ENCODE data around the gene EPB41L4A.

EPB41L4A gene

DNA sequence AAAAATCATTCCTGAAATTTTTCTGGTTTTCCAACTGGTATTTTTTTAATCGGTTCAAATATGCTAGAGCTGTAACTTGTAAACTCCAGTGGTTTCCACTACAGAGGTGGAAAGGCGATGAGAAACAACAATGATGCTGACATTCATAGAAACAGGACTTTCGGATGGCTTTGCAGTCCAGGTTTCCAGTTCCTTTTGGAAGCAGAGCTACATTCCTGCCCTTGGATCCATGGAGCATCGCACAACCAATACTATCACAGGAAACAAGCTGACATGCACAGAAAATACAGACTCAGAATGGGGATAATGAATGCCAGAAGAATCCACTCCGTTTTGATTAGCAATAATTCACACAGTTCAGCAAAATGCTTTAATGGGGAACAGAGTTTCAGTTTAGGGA is 140.0 kb downstream of the EPB41L4A start:
- TF ChIP-seq, protein P1, sequence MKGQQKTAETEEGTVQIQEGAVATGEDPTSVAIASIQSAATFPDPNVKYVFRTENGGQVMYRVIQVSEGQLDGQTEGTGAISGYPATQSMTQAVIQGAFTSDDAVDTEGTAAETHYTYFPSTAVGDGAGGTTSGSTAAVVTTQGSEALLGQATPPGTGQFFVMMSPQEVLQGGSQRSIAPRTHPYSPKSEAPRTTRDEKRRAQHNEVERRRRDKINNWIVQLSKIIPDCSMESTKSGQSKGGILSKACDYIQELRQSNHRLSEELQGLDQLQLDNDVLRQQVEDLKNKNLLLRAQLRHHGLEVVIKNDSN (IDR thresholded peaks at IDR 0.05): no peak
- no peak for TF ChIP-seq CREB1 (IDR thresholded peaks at IDR 0.05; ENCODE audit: low read depth)
- no peak for TF ChIP-seq TEAD4 (IDR thresholded peaks at IDR 0.05)
- TF ChIP-seq TAF1 (IDR thresholded peaks at IDR 0.05; ENCODE audit: low read depth): no peak
- TF ChIP-seq CEBPB (IDR thresholded peaks at IDR 0.05): no peak
- TF ChIP-seq TCF12 (IDR thresholded peaks at IDR 0.05; ENCODE audit: low read depth): no peak
- TF ChIP-seq, protein P2, sequence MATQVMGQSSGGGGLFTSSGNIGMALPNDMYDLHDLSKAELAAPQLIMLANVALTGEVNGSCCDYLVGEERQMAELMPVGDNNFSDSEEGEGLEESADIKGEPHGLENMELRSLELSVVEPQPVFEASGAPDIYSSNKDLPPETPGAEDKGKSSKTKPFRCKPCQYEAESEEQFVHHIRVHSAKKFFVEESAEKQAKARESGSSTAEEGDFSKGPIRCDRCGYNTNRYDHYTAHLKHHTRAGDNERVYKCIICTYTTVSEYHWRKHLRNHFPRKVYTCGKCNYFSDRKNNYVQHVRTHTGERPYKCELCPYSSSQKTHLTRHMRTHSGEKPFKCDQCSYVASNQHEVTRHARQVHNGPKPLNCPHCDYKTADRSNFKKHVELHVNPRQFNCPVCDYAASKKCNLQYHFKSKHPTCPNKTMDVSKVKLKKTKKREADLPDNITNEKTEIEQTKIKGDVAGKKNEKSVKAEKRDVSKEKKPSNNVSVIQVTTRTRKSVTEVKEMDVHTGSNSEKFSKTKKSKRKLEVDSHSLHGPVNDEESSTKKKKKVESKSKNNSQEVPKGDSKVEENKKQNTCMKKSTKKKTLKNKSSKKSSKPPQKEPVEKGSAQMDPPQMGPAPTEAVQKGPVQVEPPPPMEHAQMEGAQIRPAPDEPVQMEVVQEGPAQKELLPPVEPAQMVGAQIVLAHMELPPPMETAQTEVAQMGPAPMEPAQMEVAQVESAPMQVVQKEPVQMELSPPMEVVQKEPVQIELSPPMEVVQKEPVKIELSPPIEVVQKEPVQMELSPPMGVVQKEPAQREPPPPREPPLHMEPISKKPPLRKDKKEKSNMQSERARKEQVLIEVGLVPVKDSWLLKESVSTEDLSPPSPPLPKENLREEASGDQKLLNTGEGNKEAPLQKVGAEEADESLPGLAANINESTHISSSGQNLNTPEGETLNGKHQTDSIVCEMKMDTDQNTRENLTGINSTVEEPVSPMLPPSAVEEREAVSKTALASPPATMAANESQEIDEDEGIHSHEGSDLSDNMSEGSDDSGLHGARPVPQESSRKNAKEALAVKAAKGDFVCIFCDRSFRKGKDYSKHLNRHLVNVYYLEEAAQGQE (IDR thresholded peaks at IDR 0.05; ENCODE audit: low read depth): no peak
- no peak for TF ChIP-seq EP300 (IDR thresholded peaks at IDR 0.05; ENCODE audit: borderline replicate concordance)
- TF ChIP-seq, protein P3, sequence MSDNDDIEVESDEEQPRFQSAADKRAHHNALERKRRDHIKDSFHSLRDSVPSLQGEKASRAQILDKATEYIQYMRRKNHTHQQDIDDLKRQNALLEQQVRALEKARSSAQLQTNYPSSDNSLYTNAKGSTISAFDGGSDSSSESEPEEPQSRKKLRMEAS (IDR thresholded peaks at IDR 0.05): no peak
- TF ChIP-seq YY1 (IDR thresholded peaks at IDR 0.05; ENCODE audit: low read depth): no peak

DNA sequence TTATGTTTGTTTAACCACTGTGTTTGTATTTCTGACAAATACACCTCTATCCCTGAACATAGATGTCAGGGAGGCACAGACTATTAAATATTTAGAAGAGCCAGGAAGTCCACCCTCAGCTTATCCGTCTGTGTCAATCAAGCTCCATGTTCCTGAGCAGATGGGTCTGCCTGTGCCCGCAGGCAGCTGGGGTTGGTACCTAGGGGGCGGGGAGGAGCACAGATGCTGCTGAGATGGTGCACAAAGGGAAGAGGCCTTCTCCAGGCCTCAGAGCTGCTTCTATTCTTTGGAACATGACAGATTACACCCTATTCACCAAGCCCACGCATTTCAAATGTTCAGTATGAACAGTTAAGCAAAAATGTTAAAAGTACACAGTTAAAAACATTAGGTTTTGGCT is 142.1 kb downstream of the EPB41L4A start:
- TF ChIP-seq ZBTB7A (IDR thresholded peaks at IDR 0.05; ENCODE audit: low read depth): no peak

- TF ChIP-seq, protein P2 (IDR thresholded peaks at IDR 0.05; ENCODE audit: low read depth): no peak
- no peak for TF ChIP-seq FOXM1 (IDR thresholded peaks at IDR 0.05; ENCODE audit: borderline replicate concordance, low read depth)
- no peak for TF ChIP-seq CEBPB (IDR thresholded peaks at IDR 0.05)
These were observed 143.4 kb downstream of the EPB41L4A start for GRCh38 chr5:112275671-112276070.

DNA sequence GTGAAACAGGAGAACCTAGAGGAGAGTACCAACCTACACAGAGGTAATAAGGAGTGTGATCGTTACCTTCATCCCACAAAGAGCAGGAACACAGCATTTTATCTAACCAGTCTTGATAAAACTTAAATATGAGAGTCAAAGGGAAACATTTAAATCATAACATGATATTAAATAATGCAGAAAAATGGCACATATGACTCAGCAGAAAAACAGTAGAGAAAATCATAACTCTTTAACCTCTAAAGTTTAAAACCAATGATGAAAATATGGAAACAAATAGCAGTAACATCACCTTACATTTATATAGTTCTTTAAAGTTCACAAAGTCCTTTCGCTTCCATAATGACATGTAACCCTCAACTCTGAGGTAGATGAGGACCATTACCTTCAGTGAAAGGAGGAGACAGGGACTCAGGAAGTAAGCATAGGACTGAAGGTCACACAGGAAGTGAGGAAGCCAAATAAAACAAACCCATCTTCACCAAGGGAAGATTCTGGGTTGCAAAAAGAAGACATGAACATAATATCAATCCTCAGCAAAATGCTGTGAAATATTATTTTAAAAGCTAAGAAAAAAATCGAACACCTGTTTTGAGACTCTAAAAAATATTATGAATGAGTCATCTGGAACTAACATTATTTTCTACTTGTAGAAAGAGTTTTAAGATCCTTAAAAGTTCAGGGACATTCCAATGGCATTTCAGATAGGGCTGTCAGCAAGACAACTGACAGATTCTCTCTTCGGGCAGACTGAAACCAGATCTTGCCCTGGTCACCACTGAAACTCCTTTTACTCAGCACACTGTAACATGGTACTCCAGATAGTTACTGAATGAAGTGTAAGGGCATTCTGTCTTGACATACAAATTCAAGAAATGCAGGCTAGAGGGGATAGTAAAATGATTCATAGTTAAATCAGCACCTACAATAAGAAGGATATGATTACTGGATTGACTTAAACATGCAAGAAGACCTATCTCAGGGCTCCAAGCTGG is 148.5 kb downstream of the EPB41L4A start:
- TF ChIP-seq EP300 (IDR thresholded peaks at IDR 0.05; ENCODE audit: borderline replicate concordance) (no peak), CEBPB (IDR thresholded peaks at IDR 0.05) (no peak), ZBTB7A (IDR thresholded peaks at IDR 0.05; ENCODE audit: low read depth) (no peak), CREB1 (IDR thresholded peaks at IDR 0.05; ENCODE audit: low read depth) (no peak), YY1 (IDR thresholded peaks at IDR 0.05; ENCODE audit: low read depth) (no peak), NFIC (IDR thresholded peaks at IDR 0.05) (no peak), EGR1 (IDR thresholded peaks at IDR 0.05) (no peak), TCF12 (IDR thresholded peaks at IDR 0.05; ENCODE audit: low read depth) (no peak), TEAD4 (IDR thresholded peaks at IDR 0.05) (no peak), RAD21 (IDR thresholded peaks at IDR 0.05; ENCODE audit: low read depth) (no peak), TAF1 (IDR thresholded peaks at IDR 0.05; ENCODE audit: low read depth) (no peak)
- TF ChIP-seq, protein P3 (IDR thresholded peaks at IDR 0.05): no peak
- TF ChIP-seq, protein P1 (IDR thresholded peaks at IDR 0.05): no peak
- TF ChIP-seq, protein P2 (IDR thresholded peaks at IDR 0.05; ENCODE audit: low read depth): no peak

DNA sequence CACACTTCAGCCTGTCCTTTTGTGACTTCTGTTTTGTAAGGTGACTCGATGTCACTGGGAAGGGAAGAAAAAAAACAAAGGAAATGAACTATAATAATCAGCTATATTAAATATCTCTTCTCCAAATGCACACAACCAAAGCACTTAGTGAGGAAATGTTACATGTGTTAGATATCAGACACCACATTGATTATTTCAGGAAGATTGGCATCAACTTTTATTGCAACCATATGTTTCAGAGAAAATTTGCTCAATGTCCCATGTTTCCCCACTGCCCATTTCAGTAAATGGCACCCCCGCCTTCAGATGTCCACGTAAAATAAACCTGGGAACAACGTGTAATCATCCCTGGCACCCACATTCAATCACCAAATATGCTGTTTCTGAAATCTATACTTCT is 151.8 kb downstream of the EPB41L4A start:
- TF ChIP-seq FOXM1 (IDR thresholded peaks at IDR 0.05; ENCODE audit: borderline replicate concordance, low read depth) (no peak), EP300 (IDR thresholded peaks at IDR 0.05; ENCODE audit: borderline replicate concordance) (no peak)

All from Ishikawa (cell line).